Gastrocnemius medialis (tissue), 4 donors: ENCODE data around the gene CLDN22. TPM values are rescaled to one million over a fixed set of nuclear protein-coding genes. Genes with fewer than 3 reads are reported as not detected.

Experiments used
- ATAC-seq, 2 donors: fragments of 150-250 bp; one replicate each; pipeline ENCODE4 v1.9.1; 2016
- DNase-seq, 2 donors: peaks; one replicate each; pipeline ENCODE4 v3.0.0-alpha.2; 2019
- H3K27ac ChIP-seq, 4 donors: fragments of 200-600 bp; sonication (generic); 1 replicate in 1 of 4; 2 replicates in 3 of 4; pipeline ENCODE4 v1.5.1; 2016 to 2018; ENCODE audit warnings: mild to moderate bottlenecking in 2 of 4, moderate library complexity in 1 of 4
- H3K27me3 ChIP-seq, 3 donors: fragments of 200-600 bp; sonication (generic) in 2 of 3; 1 replicate in 1 of 3; 2 replicates in 2 of 3; pipeline versions ENCODE4 v1.5.1 to v1.6.0; 2016 to 2019; ENCODE audit warnings: mild to moderate bottlenecking in 1 of 3, moderate library complexity in 1 of 3
- H3K36me3 ChIP-seq, 2 donors: fragments of 200-600 bp; sonication (generic) in 1 of 2; one replicate each; pipeline ENCODE4 v1.5.1; 2017 to 2018
- H3K4me1 ChIP-seq, 2 donors: fragments of 200-600 bp; sonication (generic) in 1 of 2; one replicate each; pipeline ENCODE4 v1.5.1; 2016 to 2017; ENCODE audit warnings: mild to moderate bottlenecking in 2 of 2
- H3K4me3 ChIP-seq, 4 donors: fragments of 200-600 bp; sonication (generic) in 3 of 4; 1 replicate in 1 of 4; 2 replicates in 3 of 4; pipeline ENCODE4 v1.5.1; 2016 to 2019; ENCODE audit warnings: mild to moderate bottlenecking in 2 of 4
- H3K9me3 ChIP-seq, 3 donors: fragments of 200-600 bp; sonication (generic) in 2 of 3; 1 replicate in 1 of 3; 2 replicates in 2 of 3; pipeline ENCODE4 v1.5.1; 2016 to 2019
- CTCF ChIP-seq, 5 experiments: fragments of 450-650 bp in 3 of 5; fragments of 200-600 bp in 2 of 5; sonication (generic) in 2 of 5; IDR thresholded peaks in 4 of 5; conservative IDR thresholded peaks in 1 of 5; 1 replicate in 4 of 5; 2 replicates in 1 of 5; pipeline ENCODE4 v1.5.1; 2016 to 2019; ENCODE audit warnings: antibody characterized with exemption in 5 of 5, mild to moderate bottlenecking in 3 of 5, moderate library complexity in 3 of 5
- POLR2A ChIP-seq, 2 donors: fragments of 450-650 bp; IDR thresholded peaks; one replicate each; pipeline ENCODE4 v1.6.1; 2017; ENCODE audit warnings: antibody characterized with exemption in 2 of 2, mild to moderate bottlenecking in 2 of 2, moderate library complexity in 2 of 2
- in situ Hi-C, 4 donors: fragments of 200-750 bp; cut with MboI; loops; one replicate each; pipeline versions ENCODE4 v1.15.0 to v1.8.0; 2017; ENCODE audit warnings: low sequenced_read_pairs in 4 of 4
- intact Hi-C: fragments of 100-400 bp; cut with DNase I; formaldehyde crosslinking; loops from one replicate; pipeline ENCODE4 v1.15.1; 2023; ENCODE audit warnings: low total_unique reads
- total RNA-seq, 4 donors: library from RNA; depleted of rRNA; stranded (reverse); fragments of >200 nt; gene quantifications; one replicate each; pipeline versions ENCODE4 v1.1.0 to v1.2.3, GENCODE V29; 2016

Gene CLDN22
- total RNA-seq, 4 donors from 2014 or later, result not detected

DNA sequence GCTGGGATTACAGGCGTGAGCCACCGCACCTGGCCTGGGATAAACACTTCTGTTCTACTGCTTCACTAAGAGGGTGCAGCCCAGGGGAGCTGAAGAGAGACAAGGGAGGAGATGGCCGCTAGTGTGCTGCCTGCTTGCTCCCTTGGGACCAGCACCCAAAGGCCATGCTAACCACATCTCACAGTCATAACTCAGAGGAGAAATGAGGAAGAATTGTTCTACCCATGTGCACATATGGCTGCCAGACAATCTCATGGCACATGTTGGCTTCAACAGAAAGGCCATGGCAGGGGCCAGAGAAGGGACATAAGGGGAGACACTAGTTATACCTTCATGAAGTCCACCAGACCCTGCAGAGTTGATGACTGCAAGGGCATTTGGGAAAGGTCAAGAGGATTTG, 22.4 kb downstream of the CLDN22 start:
- DNase-seq (no peak), ATAC-seq (no peak)
- Histone ChIP-seq H3K4me1 (no peaks in the 10 kb centered on the region), H3K27me3 (no peaks in the 10 kb centered on the region), H3K9me3 (no peaks in the 10 kb centered on the region), H3K4me3 (no peak overlapping the region), H3K27ac (no peak overlapping the region), H3K36me3 (peaks cover 0 to 17% of the 10 kb centered on the region in 2 donors)
- TF ChIP-seq CTCF (IDR thresholded peaks at IDR 0.05 in 4 of 5, conservative IDR thresholded peaks at IDR 0.05 in 1 of 5), result no peak
- TF ChIP-seq POLR2A (IDR thresholded peaks at IDR 0.05), result no peak
- intact Hi-C loops (no loop called here), in situ Hi-C loops (no loop called here)

GRCh38 chr4:183295711-183296110, 24.4 kb downstream of the CLDN22 start:
- in situ Hi-C loops, result no loop called here
- no peak for DNase-seq
- Histone ChIP-seq H3K36me3 (peaks cover 0 to 17% of the 10 kb centered on the region in 2 donors), H3K27ac (no peak overlapping the region), H3K4me3 (no peak overlapping the region), H3K4me1 (no peaks in the 10 kb centered on the region), H3K27me3 (no peaks in the 10 kb centered on the region), H3K9me3 (no peaks in the 10 kb centered on the region)
- no peak for ATAC-seq
- TF ChIP-seq CTCF (IDR thresholded peaks at IDR 0.05 in 4 of 5, conservative IDR thresholded peaks at IDR 0.05 in 1 of 5) (no peak), POLR2A (IDR thresholded peaks at IDR 0.05) (no peak)
- intact Hi-C loops, result no loop called here

DNA sequence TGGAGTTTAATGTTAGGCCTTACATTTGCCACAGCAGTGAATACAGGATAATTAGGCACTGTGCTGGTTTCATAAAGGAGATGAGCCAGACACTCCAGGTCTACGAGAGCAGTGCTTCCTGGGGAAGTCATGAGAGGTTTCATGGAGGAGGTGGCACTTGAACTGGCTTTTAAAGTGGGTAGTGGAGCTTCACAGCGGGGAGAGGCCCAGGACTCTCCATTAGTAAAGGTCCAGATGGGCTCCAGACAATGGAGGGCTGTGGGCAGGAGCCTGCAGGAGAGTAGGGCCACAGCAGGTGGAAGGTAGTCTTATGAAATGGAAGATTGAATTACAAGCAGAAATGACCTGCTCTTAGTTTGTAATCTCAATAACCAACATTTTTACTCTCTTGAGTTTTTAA, 29.0 kb downstream of the CLDN22 start:
- no peak for TF ChIP-seq POLR2A (IDR thresholded peaks at IDR 0.05)
- TF ChIP-seq CTCF (IDR thresholded peaks at IDR 0.05 in 4 of 5, conservative IDR thresholded peaks at IDR 0.05 in 1 of 5), result no peak
- no peak for ATAC-seq
- no peaks in the 10 kb centered on the region for H3K27me3 ChIP-seq
- H3K9me3 ChIP-seq, result no peaks in the 10 kb centered on the region
- H3K36me3 ChIP-seq, result peaks cover 0 to 21% of the 10 kb centered on the region in 2 donors
- intact Hi-C loops (no loop called here), in situ Hi-C loops (no loop called here)
- no peak for DNase-seq
- H3K27ac ChIP-seq, result no peak overlapping the region
- H3K4me3 ChIP-seq, result no peak overlapping the region
- H3K4me1 ChIP-seq, result no peaks in the 10 kb centered on the region

DNA sequence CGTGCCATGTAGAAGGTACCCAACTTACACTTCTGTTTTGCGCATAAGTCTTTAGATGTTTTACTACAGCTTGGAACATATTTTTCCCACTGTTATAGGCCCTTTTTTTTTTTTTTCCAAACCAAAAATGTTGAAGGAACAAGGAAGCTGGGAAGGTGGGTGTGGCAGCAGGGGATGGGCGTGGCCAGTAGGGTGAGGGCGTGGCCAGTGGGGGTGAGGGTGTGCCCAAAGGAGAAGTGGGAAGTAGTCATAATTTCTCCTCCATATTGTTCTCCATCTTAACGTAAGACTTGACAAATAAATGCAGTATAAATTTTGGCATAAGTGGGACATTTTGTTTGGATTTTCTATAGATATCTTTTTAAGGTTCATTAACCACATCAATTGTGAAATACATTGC, 30.4 kb downstream of the CLDN22 start:
- intact Hi-C loops, result no loop called here
- DNase-seq, result no peak
- Histone ChIP-seq H3K4me3 (no peak overlapping the region), H3K4me1 (no peaks in the 10 kb centered on the region), H3K27me3 (no peaks in the 10 kb centered on the region), H3K36me3 (peaks cover 0 to 21% of the 10 kb centered on the region in 2 donors), H3K9me3 (no peaks in the 10 kb centered on the region), H3K27ac (no peak overlapping the region)
- no peak for TF ChIP-seq POLR2A (IDR thresholded peaks at IDR 0.05)
- no peak for TF ChIP-seq CTCF (IDR thresholded peaks at IDR 0.05 in 4 of 5, conservative IDR thresholded peaks at IDR 0.05 in 1 of 5)
- no peak for ATAC-seq
- in situ Hi-C loops, result no loop called here

DNA sequence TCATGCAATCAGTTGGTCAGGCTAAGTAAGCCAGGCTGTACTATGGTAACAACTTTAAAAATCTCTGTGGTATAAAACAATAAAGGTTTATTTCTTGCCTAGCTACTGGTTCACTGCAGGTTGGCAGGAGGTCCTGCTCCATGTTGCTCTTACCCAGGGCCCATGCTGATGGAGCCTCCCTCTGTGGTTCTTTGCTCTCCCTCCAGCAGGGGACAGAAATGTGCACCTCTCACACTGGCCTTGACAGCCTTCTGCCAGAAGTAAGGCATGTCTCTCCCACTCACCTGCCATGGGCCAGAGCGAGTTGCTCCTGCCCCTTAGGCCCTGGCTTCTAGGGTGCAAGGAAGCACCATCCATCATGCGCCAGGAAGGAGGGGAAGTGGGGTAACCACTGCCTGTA, 31.1 kb downstream of the CLDN22 start:
- TF ChIP-seq POLR2A (IDR thresholded peaks at IDR 0.05) (no peak), CTCF (IDR thresholded peaks at IDR 0.05 in 4 of 5, conservative IDR thresholded peaks at IDR 0.05 in 1 of 5) (no peak)
- intact Hi-C loops (no loop called here), in situ Hi-C loops (no loop called here)
- H3K27ac ChIP-seq, result no peak overlapping the region
- no peaks in the 10 kb centered on the region for H3K9me3 ChIP-seq
- DNase-seq, result no peak
- peaks cover 0 to 29% of the 10 kb centered on the region in 2 donors for H3K36me3 ChIP-seq
- no peak for ATAC-seq
- H3K4me1 ChIP-seq, result no peaks in the 10 kb centered on the region
- H3K4me3 ChIP-seq, result no peak overlapping the region
- H3K27me3 ChIP-seq, result no peaks in the 10 kb centered on the region
